Smooth muscle cell of the brain vasculature (primary cell): ENCODE results near the gene TPCN2.
"Not testable (repeated sequence)": the region's sequence is repeated elsewhere in the genome, so short reads cannot be mapped to it uniquely, and the experiment has no call there.

Experiments
- DNase-seq: peaks from one replicate; pipeline ENCODE4 v3.0.0-alpha.2; 2012; ENCODE audit warnings: low read depth, low spot score

TPCN2 gene

GRCh38 chr11:69127884-69128283 lies 79.2 kb downstream of the TPCN2 start:
- no peak for DNase-seq

GRCh38 chr11:69129053-69129452 lies 80.3 kb downstream of the TPCN2 start:
- no peak for DNase-seq

- no peak for DNase-seq
These were observed 80.9 kb downstream of the TPCN2 start for GRCh38 chr11:69129647-69130046.

- no peak for DNase-seq
These were observed 81.9 kb downstream of the TPCN2 start for GRCh38 chr11:69130654-69131053.

GRCh38 chr11:69131121-69131566 lies 82.4 kb downstream of the TPCN2 start:
- DNase-seq: no peak

- DNase-seq: no peak
These were observed 83.0 kb downstream of the TPCN2 start for GRCh38 chr11:69131644-69132300.

GRCh38 chr11:69132301-69132670 lies 83.6 kb downstream of the TPCN2 start:
- DNase-seq: no peak

- no peak for DNase-seq
These were observed 84.5 kb downstream of the TPCN2 start for GRCh38 chr11:69133251-69133650.

GRCh38 chr11:69134182-69134581 lies 85.5 kb downstream of the TPCN2 start:
- DNase-seq: not testable (repeated sequence)

GRCh38 chr11:69134957-69135356 lies 86.2 kb downstream of the TPCN2 start:
- DNase-seq: no peak

GRCh38 chr11:69135420-69136363 lies 87.0 kb downstream of the TPCN2 start:
- no peak for DNase-seq

GRCh38 chr11:69136471-69136870 lies 87.7 kb downstream of the TPCN2 start:
- DNase-seq: no peak

GRCh38 chr11:69137151-69137844 lies 88.6 kb downstream of the TPCN2 start:
- DNase-seq: no peak

GRCh38 chr11:69138265-69138664 lies 89.5 kb downstream of the TPCN2 start:
- no peak for DNase-seq

GRCh38 chr11:69140161-69140560 lies 91.4 kb downstream of the TPCN2 start:
- not testable (repeated sequence) for DNase-seq

GRCh38 chr11:69140635-69141034 lies 91.9 kb downstream of the TPCN2 start:
- no peak for DNase-seq

- DNase-seq: no peak
These were observed 93.0 kb downstream of the TPCN2 start for GRCh38 chr11:69141742-69142141.

- DNase-seq: no peak
These were observed 94.2 kb downstream of the TPCN2 start for GRCh38 chr11:69142895-69143294.

GRCh38 chr11:69144316-69145049 lies 95.8 kb downstream of the TPCN2 start:
- DNase-seq: no peak

GRCh38 chr11:69145050-69145380 lies 96.3 kb downstream of the TPCN2 start:
- no peak for DNase-seq

GRCh38 chr11:69148377-69148762 lies 99.6 kb downstream of the TPCN2 start:
- DNase-seq: no peak

- no peak for DNase-seq
These were observed 100.1 kb downstream of the TPCN2 start for GRCh38 chr11:69148806-69149205.
